Measurements from ENCODE around the gene GAL3ST2.

DNA sequence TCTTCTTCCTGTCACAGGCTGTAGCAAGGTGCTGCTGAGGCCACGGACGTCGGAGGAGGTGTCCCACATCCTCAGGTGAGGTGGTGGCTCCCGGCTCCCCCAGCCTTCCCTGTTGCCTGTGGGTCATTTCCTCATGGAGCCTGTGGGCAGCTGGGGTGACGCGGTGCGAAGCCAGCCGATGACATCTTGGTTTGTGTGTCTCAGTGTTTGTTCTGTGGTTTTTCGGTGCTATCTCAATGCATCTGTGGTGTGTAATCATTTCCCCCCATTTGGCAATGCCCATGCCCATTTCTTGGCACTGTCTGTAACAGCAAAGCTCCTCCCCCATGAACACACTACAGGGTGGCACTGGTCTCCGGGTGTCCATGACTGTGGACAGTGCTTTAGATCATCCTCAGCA lies 35.6 kb upstream of the GAL3ST2 start:
- no peak for TF ChIP-seq YY1 (IDR thresholded peaks at IDR 0.05; ENCODE audit: low read depth)
- TF ChIP-seq RXRA (IDR thresholded peaks at IDR 0.05; ENCODE audit: borderline replicate concordance, low read depth), result no peak
